HG03439 (cell line): Measurements from ENCODE around the gene OR51T1.

ENCODE experiments used
- ATAC-seq: cut with Tn5 transposase; IDR thresholded peaks from one replicate; pipeline ENCODE4 v1.9.1; 2021; ENCODE audit warnings: mild to moderate bottlenecking, moderate library complexity; ENCODE audit not compliant: unreplicated experiment

Gene OR51T1

DNA sequence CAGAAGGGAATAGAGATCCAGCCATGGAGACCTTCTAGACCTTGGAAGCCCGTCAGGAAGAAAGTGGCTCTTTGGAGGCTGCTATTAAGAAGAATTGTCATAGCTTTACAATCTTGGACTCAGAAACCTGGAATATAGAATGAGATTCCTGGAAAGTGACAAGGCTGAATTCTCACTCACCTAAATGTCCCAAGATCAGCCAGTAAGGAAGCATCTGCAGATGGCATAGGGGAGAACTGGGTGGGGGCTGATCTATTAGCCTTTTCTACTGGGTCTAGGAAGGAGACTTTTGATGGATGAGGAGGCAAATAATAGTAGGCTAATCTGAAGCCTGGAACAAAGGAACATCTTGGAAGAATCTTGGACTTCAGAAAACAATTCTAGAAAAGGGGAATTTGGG is 42.5 kb downstream of the OR51T1 start, which contains the start of gene OR51G1:
Gene OR51G1, minus strand, starts transcription at position 101 of the 400 bp plus-strand sequence. Its CDS starts 0 bp downstream, at position 101.
- ATAC-seq, result no peak

DNA sequence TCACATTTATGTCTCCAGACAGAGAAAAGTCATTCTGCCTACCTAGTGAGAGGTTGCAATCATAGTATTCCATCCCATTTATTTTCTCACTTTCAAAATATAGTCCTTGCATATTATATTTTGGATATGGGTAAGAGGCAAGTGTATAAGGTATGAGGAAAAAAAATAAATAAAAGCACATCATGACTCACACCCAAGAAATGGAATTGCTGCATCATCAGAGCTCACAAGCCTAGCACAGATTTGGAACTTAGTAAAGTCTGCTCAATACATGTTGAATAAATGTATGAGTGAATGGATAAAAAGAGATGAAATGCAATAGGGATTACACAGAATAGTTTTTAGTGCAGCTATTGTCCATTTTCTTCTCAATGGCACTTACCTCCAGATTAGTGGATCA is 44.9 kb downstream of the OR51T1 start:
- ATAC-seq, result no peak
